GM19328 (cell line): ENCODE results near the gene CYSTM1.
A peak's percentile ranks its signal among the peaks of the same experiment; 100 is the strongest.
"Not testable (repeated sequence)": the region's sequence is repeated elsewhere in the genome, so short reads cannot be mapped to it uniquely, and the experiment has no call there.

Experiments
- ATAC-seq: cut with Tn5 transposase; IDR thresholded peaks from one replicate; pipeline ENCODE4 v1.9.1; 2021; ENCODE audit warnings: mild to moderate bottlenecking, moderate library complexity; ENCODE audit not compliant: unreplicated experiment

CYSTM1 gene

GRCh38 chr5:140175367-140176030 lies 511 bp downstream of the CYSTM1 start:
- ATAC-seq, result peak; percentile 38

- no peak for ATAC-seq
Measured at GRCh38 chr5:140176031-140176387, 1.0 kb downstream of the CYSTM1 start.

GRCh38 chr5:140178086-140178410 lies 3.1 kb downstream of the CYSTM1 start:
- ATAC-seq, result no peak

- ATAC-seq, result no peak
Measured at GRCh38 chr5:140178482-140179116, 3.6 kb downstream of the CYSTM1 start.

- ATAC-seq, result no peak
Measured at GRCh38 chr5:140181002-140181483, 6.1 kb downstream of the CYSTM1 start.

- ATAC-seq, result no peak
Measured at GRCh38 chr5:140181525-140181924, 6.5 kb downstream of the CYSTM1 start.

GRCh38 chr5:140182075-140182711 lies 7.2 kb downstream of the CYSTM1 start:
- no peak for ATAC-seq

GRCh38 chr5:140182803-140183367 lies 7.9 kb downstream of the CYSTM1 start:
- no peak for ATAC-seq

- ATAC-seq, result no peak
Measured at GRCh38 chr5:140185409-140185808, 10.4 kb downstream of the CYSTM1 start.

- ATAC-seq, result no peak
Measured at GRCh38 chr5:140186267-140186671, 11.3 kb downstream of the CYSTM1 start.

GRCh38 chr5:140189253-140189652 lies 14.3 kb downstream of the CYSTM1 start:
- ATAC-seq, result no peak

- no peak for ATAC-seq
Measured at GRCh38 chr5:140189977-140190871, 15.2 kb downstream of the CYSTM1 start.

GRCh38 chr5:140190872-140191218 lies 15.9 kb downstream of the CYSTM1 start:
- no peak for ATAC-seq

GRCh38 chr5:140192715-140193430 lies 17.9 kb downstream of the CYSTM1 start:
- no peak for ATAC-seq

GRCh38 chr5:140194662-140195061 lies 19.7 kb downstream of the CYSTM1 start:
- ATAC-seq, result no peak

GRCh38 chr5:140196115-140196814 lies 21.3 kb downstream of the CYSTM1 start:
- no peak for ATAC-seq

GRCh38 chr5:140197023-140197422 lies 22.0 kb downstream of the CYSTM1 start:
- ATAC-seq, result no peak

- ATAC-seq, result not testable (repeated sequence)
Measured at GRCh38 chr5:140198915-140199314, 23.9 kb downstream of the CYSTM1 start.

- no peak for ATAC-seq
Measured at GRCh38 chr5:140202078-140202477, 27.1 kb downstream of the CYSTM1 start.

- ATAC-seq, result no peak
Measured at GRCh38 chr5:140202610-140203009, 27.6 kb downstream of the CYSTM1 start.
